ENCODE data around the gene SOCS6. TPM values are rescaled to one million over a fixed set of nuclear protein-coding genes. Genes with fewer than 3 reads are reported as not detected.

Gene SOCS6
- total and polyA plus RNA-seq, 2 donors (not counting 1 experiment from before 2014, with no cell fraction given): 0.25 to 0.99 TPM

DNA sequence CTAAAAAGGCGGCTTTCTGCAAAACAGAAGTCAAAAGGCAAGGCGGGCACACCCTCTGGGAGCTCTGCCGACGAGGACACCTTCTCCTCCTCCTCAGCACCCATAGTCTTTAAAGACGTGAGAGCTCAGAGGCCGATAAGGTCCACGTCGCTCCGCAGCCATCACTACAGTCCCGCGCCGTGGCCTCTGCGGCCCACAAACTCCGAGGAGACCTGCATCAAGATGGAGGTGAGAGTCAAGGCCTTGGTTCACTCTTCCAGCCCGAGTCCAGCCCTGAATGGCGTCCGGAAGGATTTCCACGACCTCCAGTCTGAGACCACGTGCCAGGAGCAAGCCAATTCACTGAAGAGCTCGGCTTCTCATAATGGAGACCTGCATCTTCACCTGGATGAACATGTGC is 36.1 kb downstream of the SOCS6 start:
- 98% methylated on average over 20 of the region's 20 CpGs for WGBS (ENCODE audit: insufficient coverage)
- CTCF ChIA-PET: no interaction called here
- intact Hi-C loops (cut with micrococcal nuclease): no loop called here

DNA sequence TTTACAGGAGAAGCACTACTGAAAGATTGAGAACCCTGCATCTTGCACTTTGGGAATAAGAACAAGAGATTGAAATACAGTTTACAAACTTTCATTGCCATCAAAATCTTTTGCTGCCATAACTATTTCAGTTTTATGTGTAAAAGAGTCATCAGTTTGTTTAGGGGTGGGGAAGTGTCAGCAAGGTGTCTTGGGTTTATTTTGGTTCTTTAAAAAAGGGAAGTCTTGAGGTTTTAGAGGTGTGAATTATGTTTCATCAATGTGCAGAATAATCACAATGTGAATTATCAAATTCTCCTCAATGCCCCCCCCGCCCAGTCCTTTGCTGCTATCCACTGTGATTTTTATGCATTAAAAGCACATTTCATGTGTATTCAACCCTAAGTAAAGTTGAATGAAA is 37.4 kb downstream of the SOCS6 start:
- no peak for ATAC-seq (ENCODE audit: low read depth)
- intact Hi-C loops (cut with micrococcal nuclease): no loop called here
- no peaks in the 10 kb centered on the region for H3K79me2 ChIP-seq (ENCODE audit: control insufficient read depth, insufficient read depth, low read length)
- Mint-ChIP-seq H3K27ac (no peak overlapping the region), H3K4me1 (peaks cover 5% of the 10 kb centered on the region), H3K4me3 (no peak overlapping the region), H3K9me3 (ENCODE audit: insufficient read depth) (no peaks in the 10 kb centered on the region), H3K27me3 (no peaks in the 10 kb centered on the region)
- no peaks in the 10 kb centered on the region for H3K36me3 ChIP-seq (replicated peaks in 1 of 2; ENCODE audit: control extremely low read depth in 1 of 2, control insufficient read depth in 1 of 2, extremely low read depth in 1 of 2, insufficient read depth in 2 of 2, low read length in 1 of 2)
- H3K27me3 ChIP-seq (replicated peaks in 1 of 4; ENCODE audit: control extremely low read depth in 1 of 4, control insufficient read depth in 3 of 4, insufficient read depth in 4 of 4, low read length in 3 of 4): no peaks in the 10 kb centered on the region
- no peak for DNase-seq
- H3K27ac ChIP-seq (ENCODE audit: low read length in 2 of 2): no peak overlapping the region
- CTCF ChIA-PET: no interaction called here
- WGBS (ENCODE audit: insufficient coverage): no CpG with 5 or more reads among the region's 1 CpG
- no peak overlapping the region for H3K4me2 ChIP-seq (replicated peaks; ENCODE audit: low read depth, low read length, poor library complexity, severe bottlenecking)
- no peaks in the 10 kb centered on the region for H3K9me3 ChIP-seq (ENCODE audit: control extremely low read depth in 1 of 3, control insufficient read depth in 2 of 3, insufficient read depth in 1 of 3, low read length in 2 of 3)
- H3K4me3 ChIP-seq (ENCODE audit: control extremely low read depth in 1 of 5, extremely low read depth in 1 of 5, insufficient read depth in 1 of 5, low read depth in 2 of 5, low read length in 4 of 5): no peak overlapping the region
- TF ChIP-seq, protein P1, sequence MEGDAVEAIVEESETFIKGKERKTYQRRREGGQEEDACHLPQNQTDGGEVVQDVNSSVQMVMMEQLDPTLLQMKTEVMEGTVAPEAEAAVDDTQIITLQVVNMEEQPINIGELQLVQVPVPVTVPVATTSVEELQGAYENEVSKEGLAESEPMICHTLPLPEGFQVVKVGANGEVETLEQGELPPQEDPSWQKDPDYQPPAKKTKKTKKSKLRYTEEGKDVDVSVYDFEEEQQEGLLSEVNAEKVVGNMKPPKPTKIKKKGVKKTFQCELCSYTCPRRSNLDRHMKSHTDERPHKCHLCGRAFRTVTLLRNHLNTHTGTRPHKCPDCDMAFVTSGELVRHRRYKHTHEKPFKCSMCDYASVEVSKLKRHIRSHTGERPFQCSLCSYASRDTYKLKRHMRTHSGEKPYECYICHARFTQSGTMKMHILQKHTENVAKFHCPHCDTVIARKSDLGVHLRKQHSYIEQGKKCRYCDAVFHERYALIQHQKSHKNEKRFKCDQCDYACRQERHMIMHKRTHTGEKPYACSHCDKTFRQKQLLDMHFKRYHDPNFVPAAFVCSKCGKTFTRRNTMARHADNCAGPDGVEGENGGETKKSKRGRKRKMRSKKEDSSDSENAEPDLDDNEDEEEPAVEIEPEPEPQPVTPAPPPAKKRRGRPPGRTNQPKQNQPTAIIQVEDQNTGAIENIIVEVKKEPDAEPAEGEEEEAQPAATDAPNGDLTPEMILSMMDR (IDR thresholded peaks at IDR 0.05): no peak
- no peak for TF ChIP-seq EZH2 (IDR thresholded peaks at IDR 0.05; ENCODE audit: borderline replicate concordance, insufficient read depth, low read depth, low read length, poor library complexity, severe bottlenecking)
- H3K9ac ChIP-seq (ENCODE audit: low read length): no peak overlapping the region
- no peaks in the 10 kb centered on the region for H3K4me1 ChIP-seq (ENCODE audit: control insufficient read depth in 2 of 2, insufficient read depth in 2 of 2, low read length in 2 of 2)
- POLR2A ChIA-PET: no interaction called here
- H4K20me1 ChIP-seq (ENCODE audit: control insufficient read depth, insufficient read depth, low read length, poor library complexity, severe bottlenecking): no peaks in the 10 kb centered on the region
- H2AFZ ChIP-seq (ENCODE audit: insufficient read depth, low read depth, low read length, poor library complexity, severe bottlenecking): no peak overlapping the region

More for the DNA sequence above, 36.1 kb downstream of the SOCS6 start:
- no peak overlapping the region for H3K27ac ChIP-seq (ENCODE audit: low read length in 2 of 2)
- ATAC-seq (ENCODE audit: low read depth): no peak
- Mint-ChIP-seq H3K9me3 (ENCODE audit: insufficient read depth) (no peaks in the 10 kb centered on the region), H3K27ac (no peak overlapping the region), H3K4me1 (peaks cover 5% of the 10 kb centered on the region), H3K4me3 (no peak overlapping the region), H3K27me3 (no peaks in the 10 kb centered on the region)
- no peaks in the 10 kb centered on the region for H4K20me1 ChIP-seq (ENCODE audit: control insufficient read depth, insufficient read depth, low read length, poor library complexity, severe bottlenecking)
- H3K4me1 ChIP-seq (ENCODE audit: control insufficient read depth in 2 of 2, insufficient read depth in 2 of 2, low read length in 2 of 2): no peaks in the 10 kb centered on the region
- no peak overlapping the region for H2AFZ ChIP-seq (ENCODE audit: insufficient read depth, low read depth, low read length, poor library complexity, severe bottlenecking)
- TF ChIP-seq EZH2 (IDR thresholded peaks at IDR 0.05; ENCODE audit: borderline replicate concordance, insufficient read depth, low read depth, low read length, poor library complexity, severe bottlenecking): no peak
- TF ChIP-seq, protein P1 (IDR thresholded peaks at IDR 0.05): no peak
- no peak overlapping the region for H3K4me3 ChIP-seq (ENCODE audit: control extremely low read depth in 1 of 5, extremely low read depth in 1 of 5, insufficient read depth in 1 of 5, low read depth in 2 of 5, low read length in 4 of 5)
- no peaks in the 10 kb centered on the region for H3K27me3 ChIP-seq (replicated peaks in 1 of 4; ENCODE audit: control extremely low read depth in 1 of 4, control insufficient read depth in 3 of 4, insufficient read depth in 4 of 4, low read length in 3 of 4)
- no peaks in the 10 kb centered on the region for H3K36me3 ChIP-seq (replicated peaks in 1 of 2; ENCODE audit: control extremely low read depth in 1 of 2, control insufficient read depth in 1 of 2, extremely low read depth in 1 of 2, insufficient read depth in 2 of 2, low read length in 1 of 2)
- no peak overlapping the region for H3K9ac ChIP-seq (ENCODE audit: low read length)
- H3K4me2 ChIP-seq (replicated peaks; ENCODE audit: low read depth, low read length, poor library complexity, severe bottlenecking): no peak overlapping the region
- no peaks in the 10 kb centered on the region for H3K9me3 ChIP-seq (ENCODE audit: control extremely low read depth in 1 of 3, control insufficient read depth in 2 of 3, insufficient read depth in 1 of 3, low read length in 2 of 3)
- DNase-seq: no peak
- POLR2A ChIA-PET: no interaction called here
- H3K79me2 ChIP-seq (ENCODE audit: control insufficient read depth, insufficient read depth, low read length): no peaks in the 10 kb centered on the region

Measured in B cell (primary cell).